T-helper 2 cell (primary cell): ENCODE measurements around the gene SHH.

Experiments
- DNase-seq, 5 experiments: peaks; one replicate each; pipeline versions ENCODE4 v3.0.0 to v3.0.0-alpha.2; 2012 to 2022

SHH gene

GRCh38 chr7:155790666-155791065 lies 21.6 kb downstream of the SHH start:
- DNase-seq, result no peak

- DNase-seq, result no peak
These were observed 23.1 kb downstream of the SHH start for GRCh38 chr7:155789001-155789725.

- no peak for DNase-seq
These were observed 23.7 kb downstream of the SHH start for GRCh38 chr7:155788616-155789000.

GRCh38 chr7:155787171-155787851 lies 25.0 kb downstream of the SHH start:
- no peak for DNase-seq

GRCh38 chr7:155786491-155786890 lies 25.8 kb downstream of the SHH start:
- DNase-seq, result no peak

- DNase-seq, result no peak
These were observed 26.7 kb downstream of the SHH start for GRCh38 chr7:155785536-155785935.

GRCh38 chr7:155782466-155782865 lies 29.8 kb downstream of the SHH start:
- no peak for DNase-seq

GRCh38 chr7:155781433-155781832 lies 30.8 kb downstream of the SHH start:
- no peak for DNase-seq

- DNase-seq, result no peak
These were observed 31.4 kb downstream of the SHH start for GRCh38 chr7:155780884-155781283.

GRCh38 chr7:155778349-155778748 lies 33.9 kb downstream of the SHH start:
- no peak for DNase-seq

- no peak for DNase-seq
These were observed 35.7 kb downstream of the SHH start for GRCh38 chr7:155776606-155777005.

GRCh38 chr7:155775691-155776090 lies 36.6 kb downstream of the SHH start:
- DNase-seq, result no peak

- no peak for DNase-seq
These were observed 37.3 kb downstream of the SHH start for GRCh38 chr7:155774947-155775346.

GRCh38 chr7:155773531-155773930 lies 38.7 kb downstream of the SHH start:
- no peak for DNase-seq

- DNase-seq, result no peak
These were observed 42.0 kb downstream of the SHH start for GRCh38 chr7:155770241-155770640.

- DNase-seq, result no peak
These were observed 42.6 kb downstream of the SHH start for GRCh38 chr7:155769701-155770100.

GRCh38 chr7:155766966-155767916 lies 45.0 kb downstream of the SHH start:
- DNase-seq, result no peak

- no peak for DNase-seq
These were observed 45.9 kb downstream of the SHH start for GRCh38 chr7:155766386-155766785.

GRCh38 chr7:155765458-155765857 lies 46.8 kb downstream of the SHH start:
- no peak for DNase-seq

- peak in 1 of 5 experiments; percentile 70 for DNase-seq
These were observed 47.8 kb downstream of the SHH start for GRCh38 chr7:155764438-155764793.

GRCh38 chr7:155763691-155764437 lies 48.4 kb downstream of the SHH start:
- DNase-seq, result peak in 3 of 5 experiments; percentile 19 to 84 (median 51)

- no peak for DNase-seq
These were observed 49.1 kb downstream of the SHH start for GRCh38 chr7:155763122-155763521.

- DNase-seq, result no peak
These were observed 49.6 kb downstream of the SHH start for GRCh38 chr7:155762655-155763054.
